Natural killer cell treated with Interleukin-12 subunit alpha and Interleukin-12 subunit beta and Interleukin-15 and Interleukin-18, amount 100 ng/mL, for 72 hours (primary cell): Measurements from ENCODE around the gene L1CAM. TPM values are rescaled to one million over a fixed set of nuclear protein-coding genes. Genes with fewer than 3 reads are reported as not detected.
A peak's percentile ranks its signal among the peaks of the same experiment; 100 is the strongest.

Source experiments
- ATAC-seq, 2 donors: fragments of 150-1000 bp; cut with Tn5 transposase in 1 of 2; sonication (Bioruptor Pico), chemical (Tn5 transposase) in 1 of 2; 2 replicates each; pipeline ENCODE4 v1.10.0; 2021
- DNase-seq: peaks from one replicate; pipeline ENCODE4 v3.0.0; 2022; ENCODE audit warnings: low spot score
- H3K27ac Mint-ChIP-seq, 2 donors: 1 replicate in 1 of 2; 2 replicates in 1 of 2; pipeline ENCODE4 v1.8.0; 2022; ENCODE audit warnings: mixed read lengths in 2 of 2, mild to moderate bottlenecking in 1 of 2, moderate library complexity in 1 of 2
- H3K27me3 Mint-ChIP-seq, 2 donors: 1 replicate in 1 of 2; 2 replicates in 1 of 2; pipeline ENCODE4 v1.8.0; 2022; ENCODE audit warnings: mixed read lengths in 2 of 2
- H3K36me3 Mint-ChIP-seq: one replicate; pipeline ENCODE4 v1.8.0; 2022; ENCODE audit warnings: mixed read lengths
- H3K4me1 Mint-ChIP-seq, 2 donors: 1 replicate in 1 of 2; 2 replicates in 1 of 2; pipeline ENCODE4 v1.8.0; 2022; ENCODE audit warnings: low read depth in 2 of 2, mixed read lengths in 2 of 2, mild to moderate bottlenecking in 1 of 2
- H3K4me3 Mint-ChIP-seq: one replicate; pipeline ENCODE4 v1.8.0; 2022; ENCODE audit warnings: mixed read lengths
- H3K9me3 Mint-ChIP-seq: 2 replicates; pipeline ENCODE4 v1.8.0; 2022; ENCODE audit warnings: mixed read lengths
- total RNA-seq, 2 donors: library from RNA; stranded (reverse); gene quantifications; one replicate each; pipeline ENCODE4 v1.2.3, GENCODE V29; 2022

Gene L1CAM, protein sequence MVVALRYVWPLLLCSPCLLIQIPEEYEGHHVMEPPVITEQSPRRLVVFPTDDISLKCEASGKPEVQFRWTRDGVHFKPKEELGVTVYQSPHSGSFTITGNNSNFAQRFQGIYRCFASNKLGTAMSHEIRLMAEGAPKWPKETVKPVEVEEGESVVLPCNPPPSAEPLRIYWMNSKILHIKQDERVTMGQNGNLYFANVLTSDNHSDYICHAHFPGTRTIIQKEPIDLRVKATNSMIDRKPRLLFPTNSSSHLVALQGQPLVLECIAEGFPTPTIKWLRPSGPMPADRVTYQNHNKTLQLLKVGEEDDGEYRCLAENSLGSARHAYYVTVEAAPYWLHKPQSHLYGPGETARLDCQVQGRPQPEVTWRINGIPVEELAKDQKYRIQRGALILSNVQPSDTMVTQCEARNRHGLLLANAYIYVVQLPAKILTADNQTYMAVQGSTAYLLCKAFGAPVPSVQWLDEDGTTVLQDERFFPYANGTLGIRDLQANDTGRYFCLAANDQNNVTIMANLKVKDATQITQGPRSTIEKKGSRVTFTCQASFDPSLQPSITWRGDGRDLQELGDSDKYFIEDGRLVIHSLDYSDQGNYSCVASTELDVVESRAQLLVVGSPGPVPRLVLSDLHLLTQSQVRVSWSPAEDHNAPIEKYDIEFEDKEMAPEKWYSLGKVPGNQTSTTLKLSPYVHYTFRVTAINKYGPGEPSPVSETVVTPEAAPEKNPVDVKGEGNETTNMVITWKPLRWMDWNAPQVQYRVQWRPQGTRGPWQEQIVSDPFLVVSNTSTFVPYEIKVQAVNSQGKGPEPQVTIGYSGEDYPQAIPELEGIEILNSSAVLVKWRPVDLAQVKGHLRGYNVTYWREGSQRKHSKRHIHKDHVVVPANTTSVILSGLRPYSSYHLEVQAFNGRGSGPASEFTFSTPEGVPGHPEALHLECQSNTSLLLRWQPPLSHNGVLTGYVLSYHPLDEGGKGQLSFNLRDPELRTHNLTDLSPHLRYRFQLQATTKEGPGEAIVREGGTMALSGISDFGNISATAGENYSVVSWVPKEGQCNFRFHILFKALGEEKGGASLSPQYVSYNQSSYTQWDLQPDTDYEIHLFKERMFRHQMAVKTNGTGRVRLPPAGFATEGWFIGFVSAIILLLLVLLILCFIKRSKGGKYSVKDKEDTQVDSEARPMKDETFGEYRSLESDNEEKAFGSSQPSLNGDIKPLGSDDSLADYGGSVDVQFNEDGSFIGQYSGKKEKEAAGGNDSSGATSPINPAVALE
- 1 to 10 TPM in 1 of 2 donors, under 1 TPM in 1; 0.74 to 1.2 TPM for total RNA-seq

DNA sequence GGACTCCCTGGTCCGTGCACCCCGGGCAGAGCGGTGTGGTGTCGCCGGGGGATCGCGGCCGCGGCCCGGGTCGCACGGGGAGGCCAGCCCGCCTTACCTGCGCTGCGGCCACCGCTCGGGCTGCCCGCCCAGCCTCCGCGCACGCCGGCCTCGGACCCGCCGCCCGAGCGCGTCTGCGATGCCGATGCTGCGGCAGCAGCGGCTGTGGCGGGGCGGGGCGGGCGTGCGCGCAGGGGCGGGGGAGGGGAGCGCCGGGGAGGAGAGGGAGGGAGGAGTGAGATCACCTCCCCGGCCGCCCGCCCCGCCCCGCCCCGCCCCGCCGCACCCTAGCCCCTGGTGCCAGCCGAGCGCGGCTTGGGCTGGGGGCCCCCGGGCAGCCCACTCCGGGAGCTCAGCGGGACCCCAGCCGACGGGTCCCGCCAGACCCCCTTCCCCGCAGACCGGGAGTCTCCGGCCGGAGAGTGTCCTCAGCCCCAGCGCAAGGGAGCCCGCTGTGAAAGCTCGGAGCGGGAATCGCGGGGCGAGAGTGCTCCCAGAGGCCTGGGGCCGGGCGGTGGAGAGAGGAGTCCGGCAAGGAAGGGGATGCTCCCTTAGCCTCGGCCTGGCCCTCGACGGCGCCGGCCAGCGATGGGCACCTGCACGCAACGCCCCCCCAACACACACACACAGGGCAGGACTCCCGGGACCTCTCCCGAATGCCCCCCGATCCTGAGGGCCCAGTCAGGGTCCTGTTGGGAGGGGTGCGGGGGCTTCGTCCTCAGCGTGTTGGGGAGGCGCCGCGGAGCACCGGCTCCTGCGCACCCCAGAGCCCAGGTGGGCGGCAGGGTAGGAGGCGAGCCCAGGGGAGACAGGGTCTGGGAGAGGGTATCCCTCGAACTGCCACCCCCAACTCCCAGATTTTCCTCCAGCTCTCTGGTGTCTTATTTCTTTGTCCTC lies at the start of gene L1CAM:
L1CAM (minus strand) TSS at position 206 of the 936 bp plus-strand sequence. CDS start 10,337 bp downstream, outside the sequence.
- DNase-seq: no peak
- Mint-ChIP-seq H3K27ac (no peak within 1 kb of the TSS), H3K9me3 (no peaks in the 10 kb centered on the region), H3K27me3 (peaks cover 15 to 17% of the 10 kb centered on the region in 2 donors), H3K4me3 (peak within 1 kb of the TSS; percentile 22), H3K36me3 (no peaks in the 10 kb centered on the region), H3K4me1 (peaks cover 0 to 6% of the 10 kb centered on the region in 2 donors)
- ATAC-seq: peak; percentile 27 to 33

DNA sequence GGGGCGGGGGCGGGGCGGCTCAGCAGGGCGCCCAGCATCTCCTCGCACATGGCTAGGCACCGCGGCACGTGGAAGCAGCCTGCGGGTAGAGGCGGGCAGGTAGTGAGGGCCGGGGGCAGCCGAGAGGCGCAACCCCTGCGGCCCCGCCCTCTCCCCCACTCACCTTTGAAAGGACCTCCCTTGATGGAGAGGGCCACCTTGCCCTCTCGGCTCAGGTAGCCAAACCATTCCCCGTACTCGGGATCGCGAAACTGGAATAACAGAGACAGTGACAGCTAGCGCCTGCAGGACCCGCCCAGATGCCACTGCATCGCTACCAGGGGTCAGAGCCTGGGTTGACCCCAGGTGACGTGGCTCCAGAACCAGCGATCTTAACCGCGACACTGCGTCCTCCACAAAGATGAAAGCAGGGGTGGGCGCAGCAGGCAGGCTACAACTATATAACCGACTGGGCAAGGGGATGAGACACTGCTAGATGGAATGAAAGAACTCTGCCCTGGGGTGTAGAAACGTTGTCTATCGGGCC lies 49.4 kb upstream of the L1CAM start:
- Mint-ChIP-seq H3K27me3 (peaks cover 0 to 2% of the 10 kb centered on the region in 2 donors), H3K36me3 (no peaks in the 10 kb centered on the region), H3K4me3 (peak overlapping the region; percentile 56), H3K4me1 (peaks cover 4 to 18% of the 10 kb centered on the region in 2 donors), H3K27ac (no peak overlapping the region), H3K9me3 (no peaks in the 10 kb centered on the region)
- ATAC-seq (no peak), DNase-seq (no peak)

DNA sequence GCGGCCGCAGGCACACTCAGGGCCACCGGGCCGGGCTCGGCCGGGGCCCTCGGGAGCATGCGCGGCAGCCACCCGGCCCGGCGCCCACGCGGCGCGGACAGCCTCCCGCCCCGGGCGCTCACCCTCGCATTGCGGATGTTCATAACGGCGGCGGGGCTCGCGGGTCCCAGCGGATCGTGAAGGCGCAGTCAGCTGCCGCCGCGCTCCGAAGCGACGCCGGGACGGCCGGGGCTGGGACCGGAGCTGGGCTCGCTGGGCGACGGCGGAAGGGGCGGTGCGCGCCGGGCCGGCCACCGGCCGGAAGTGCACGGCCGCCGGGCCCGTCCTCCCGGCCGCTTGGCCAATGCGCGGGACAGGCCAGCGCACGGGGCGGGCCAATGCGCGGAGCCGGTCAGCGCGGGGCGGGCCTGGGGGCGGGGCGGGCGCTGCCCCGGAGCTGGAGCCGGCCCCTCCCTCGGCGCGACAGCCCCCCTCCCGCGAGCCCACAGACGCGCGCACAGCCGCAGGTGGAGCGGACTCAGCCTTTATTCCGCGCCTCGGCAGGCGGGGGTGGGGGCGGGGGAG lies 48.9 kb upstream of the L1CAM start, which contains the start of gene NAA10:
NAA10 (minus strand) TSS at position 276 of the 564 bp plus-strand sequence; CDS start at position 143, 133 bp downstream.
- H3K27me3 Mint-ChIP-seq: peaks cover 0 to 2% of the 10 kb centered on the region in 2 donors
- H3K4me1 Mint-ChIP-seq: peaks cover 4 to 18% of the 10 kb centered on the region in 2 donors
- peak; percentile 85 for DNase-seq
- H3K4me3 Mint-ChIP-seq: peak within 1 kb of the TSS; percentile 82
- peak; percentile 97 to 98 for ATAC-seq
- peak within 1 kb of the TSS; percentile 27 to 47 for H3K27ac Mint-ChIP-seq
- H3K36me3 Mint-ChIP-seq: no peaks in the 10 kb centered on the region
- no peaks in the 10 kb centered on the region for H3K9me3 Mint-ChIP-seq

DNA sequence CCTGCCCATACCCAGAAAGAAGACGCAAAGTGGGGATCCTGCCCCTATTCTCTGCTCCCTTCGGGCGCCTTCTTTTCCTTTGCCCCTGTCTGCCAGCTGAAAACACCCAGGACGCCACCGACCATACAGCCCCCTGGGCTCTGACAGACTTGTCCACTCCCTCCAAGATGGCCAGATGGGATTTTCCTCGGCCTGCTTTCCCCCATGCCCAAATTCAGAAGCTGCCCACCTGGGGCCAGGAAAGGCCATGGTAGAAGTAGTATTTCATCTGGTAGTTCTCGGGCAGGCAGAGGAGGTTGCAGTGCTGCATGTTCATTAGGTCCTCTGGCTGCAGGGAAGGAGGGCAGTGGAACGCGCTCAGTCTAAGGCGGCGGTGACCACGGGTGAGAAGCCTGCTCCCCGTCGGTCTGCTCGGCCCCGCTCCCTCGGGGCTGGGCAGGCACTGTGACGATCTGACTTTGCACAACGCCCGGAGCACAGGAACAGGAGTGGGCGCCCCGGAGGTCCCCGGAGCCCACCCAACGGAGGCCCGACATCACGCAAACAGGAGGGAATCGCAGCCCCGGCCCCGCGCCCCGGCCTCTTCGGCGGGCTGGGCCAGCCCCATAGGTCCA lies 48.3 kb upstream of the L1CAM start:
- H3K4me3 Mint-ChIP-seq: peak overlapping the region; percentile 82
- H3K36me3 Mint-ChIP-seq: no peaks in the 10 kb centered on the region
- ATAC-seq (peak; percentile 21 to 55), DNase-seq (no peak)
- H3K4me1 Mint-ChIP-seq: peaks cover 4 to 20% of the 10 kb centered on the region in 2 donors
- peaks cover 0 to 2% of the 10 kb centered on the region in 2 donors for H3K27me3 Mint-ChIP-seq
- no peaks in the 10 kb centered on the region for H3K9me3 Mint-ChIP-seq
- H3K27ac Mint-ChIP-seq: peak overlapping the region; percentile 27 to 47

DNA sequence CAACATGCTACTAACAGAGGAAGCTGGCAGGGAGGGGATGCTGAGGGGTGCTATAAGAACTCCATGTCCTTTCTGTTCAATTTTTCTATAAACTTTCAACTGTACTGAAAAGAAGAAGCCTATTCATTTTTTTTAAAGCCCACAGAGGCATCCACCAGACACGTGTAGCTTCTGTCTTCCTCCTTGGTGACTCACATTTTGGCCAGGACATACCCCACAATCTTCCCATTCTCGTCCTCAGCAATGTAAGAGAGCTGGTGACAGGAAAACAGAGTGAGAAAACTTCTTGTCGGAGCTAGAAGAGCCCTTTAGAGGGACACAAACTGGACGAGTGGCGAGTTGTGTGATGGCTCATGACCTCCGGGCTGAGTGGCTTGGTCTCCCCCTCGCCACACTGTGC lies 47.8 kb upstream of the L1CAM start:
- Mint-ChIP-seq H3K27me3 (peaks cover 0 to 2% of the 10 kb centered on the region in 2 donors), H3K4me3 (peak overlapping the region; percentile 82), H3K27ac (peak overlapping the region; percentile 27 to 47), H3K9me3 (no peaks in the 10 kb centered on the region), H3K36me3 (no peaks in the 10 kb centered on the region), H3K4me1 (peaks cover 8 to 20% of the 10 kb centered on the region in 2 donors)
- no peak for DNase-seq
- no peak for ATAC-seq

DNA sequence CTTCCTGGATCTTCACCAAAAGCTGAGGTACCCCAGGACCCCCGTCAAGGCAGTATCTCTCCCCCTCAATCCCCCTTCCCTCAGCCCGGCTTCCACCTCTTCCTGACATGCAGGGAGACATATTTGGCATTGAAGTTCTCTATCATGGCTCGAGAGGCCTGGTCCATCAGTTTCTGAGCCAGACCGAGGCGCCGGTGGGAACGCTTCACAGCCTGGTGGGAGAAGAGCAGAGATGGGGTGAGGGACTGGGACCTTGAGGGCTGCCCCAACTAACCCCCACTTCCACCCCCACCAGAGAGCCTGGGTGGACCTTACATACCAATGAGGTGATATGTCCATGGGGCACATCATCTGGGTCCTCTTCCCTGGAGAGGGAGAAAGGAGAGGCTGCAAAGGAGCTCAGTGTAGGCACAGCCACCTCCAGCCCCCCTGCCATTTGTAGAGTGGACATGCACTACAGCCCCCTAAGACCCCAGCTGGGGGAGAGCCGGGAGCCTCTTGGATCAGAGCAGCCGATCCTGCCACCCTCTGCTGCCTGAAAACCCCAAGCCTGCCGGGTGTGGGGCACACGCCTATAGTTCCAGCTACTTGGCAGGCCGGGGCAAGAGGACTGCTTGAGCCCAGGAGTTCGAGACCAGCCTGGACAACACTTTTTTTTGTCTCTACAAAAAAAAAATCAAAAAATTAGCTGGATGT lies 46.4 kb upstream of the L1CAM start:
- Mint-ChIP-seq H3K9me3 (no peaks in the 10 kb centered on the region), H3K27me3 (peaks cover 0 to 2% of the 10 kb centered on the region in 2 donors), H3K4me1 (peaks cover 8 to 22% of the 10 kb centered on the region in 2 donors), H3K27ac (no peak overlapping the region), H3K36me3 (no peaks in the 10 kb centered on the region), H3K4me3 (no peak overlapping the region)
- DNase-seq (no peak), ATAC-seq (no peak)

DNA sequence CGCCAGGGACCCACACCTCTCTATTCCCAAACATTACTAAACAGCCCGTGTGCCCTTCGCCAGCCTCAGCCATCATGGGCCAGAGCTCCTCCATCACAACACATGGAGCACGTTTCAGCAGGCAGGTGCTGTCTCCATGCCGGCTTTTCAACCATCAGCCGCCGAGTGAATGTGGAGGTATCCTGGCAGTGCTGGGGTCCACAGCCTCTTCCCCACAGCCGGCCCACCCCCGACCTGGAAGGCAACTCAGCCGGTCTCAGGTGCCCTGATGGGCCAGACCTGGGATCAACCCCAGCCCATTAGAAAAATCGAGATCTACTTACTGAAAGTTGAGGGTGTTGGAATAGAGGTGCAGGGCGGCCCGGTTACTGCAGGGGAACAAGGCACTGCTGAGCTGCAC lies 45.8 kb upstream of the L1CAM start:
- ATAC-seq (no peak), DNase-seq (no peak)
- Mint-ChIP-seq H3K27ac (peak overlapping the region in 1 of 2 donors; percentile 62), H3K27me3 (peaks cover 0 to 2% of the 10 kb centered on the region in 2 donors), H3K4me1 (peaks cover 8 to 28% of the 10 kb centered on the region in 2 donors), H3K4me3 (no peak overlapping the region), H3K36me3 (no peaks in the 10 kb centered on the region), H3K9me3 (no peaks in the 10 kb centered on the region)

DNA sequence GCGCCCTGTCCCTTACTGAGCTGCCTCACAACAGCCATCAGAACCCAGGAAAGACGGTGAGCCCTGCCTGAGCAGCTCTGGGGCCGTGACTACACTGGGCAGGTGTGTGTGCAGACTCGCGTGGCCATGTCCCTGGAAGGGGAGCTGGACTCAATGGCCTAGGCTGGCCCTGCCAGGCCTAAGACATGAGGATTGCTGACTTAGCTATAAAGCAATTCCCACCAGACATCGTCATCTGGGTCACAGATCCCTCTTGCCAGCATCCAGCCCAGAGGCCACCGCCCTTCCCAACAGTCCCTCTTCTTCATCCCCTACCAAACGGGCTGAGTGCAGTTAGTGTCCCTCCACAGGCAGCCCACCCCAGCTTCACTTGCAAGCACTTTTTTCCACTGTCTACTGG lies 45.2 kb upstream of the L1CAM start:
- H3K36me3 Mint-ChIP-seq: no peaks in the 10 kb centered on the region
- no peaks in the 10 kb centered on the region for H3K9me3 Mint-ChIP-seq
- peaks cover 8 to 28% of the 10 kb centered on the region in 2 donors for H3K4me1 Mint-ChIP-seq
- ATAC-seq (no peak), DNase-seq (no peak)
- no peaks in the 10 kb centered on the region for H3K27me3 Mint-ChIP-seq
- H3K4me3 Mint-ChIP-seq: no peak overlapping the region
- peak overlapping the region in 1 of 2 donors; percentile 62 for H3K27ac Mint-ChIP-seq

DNA sequence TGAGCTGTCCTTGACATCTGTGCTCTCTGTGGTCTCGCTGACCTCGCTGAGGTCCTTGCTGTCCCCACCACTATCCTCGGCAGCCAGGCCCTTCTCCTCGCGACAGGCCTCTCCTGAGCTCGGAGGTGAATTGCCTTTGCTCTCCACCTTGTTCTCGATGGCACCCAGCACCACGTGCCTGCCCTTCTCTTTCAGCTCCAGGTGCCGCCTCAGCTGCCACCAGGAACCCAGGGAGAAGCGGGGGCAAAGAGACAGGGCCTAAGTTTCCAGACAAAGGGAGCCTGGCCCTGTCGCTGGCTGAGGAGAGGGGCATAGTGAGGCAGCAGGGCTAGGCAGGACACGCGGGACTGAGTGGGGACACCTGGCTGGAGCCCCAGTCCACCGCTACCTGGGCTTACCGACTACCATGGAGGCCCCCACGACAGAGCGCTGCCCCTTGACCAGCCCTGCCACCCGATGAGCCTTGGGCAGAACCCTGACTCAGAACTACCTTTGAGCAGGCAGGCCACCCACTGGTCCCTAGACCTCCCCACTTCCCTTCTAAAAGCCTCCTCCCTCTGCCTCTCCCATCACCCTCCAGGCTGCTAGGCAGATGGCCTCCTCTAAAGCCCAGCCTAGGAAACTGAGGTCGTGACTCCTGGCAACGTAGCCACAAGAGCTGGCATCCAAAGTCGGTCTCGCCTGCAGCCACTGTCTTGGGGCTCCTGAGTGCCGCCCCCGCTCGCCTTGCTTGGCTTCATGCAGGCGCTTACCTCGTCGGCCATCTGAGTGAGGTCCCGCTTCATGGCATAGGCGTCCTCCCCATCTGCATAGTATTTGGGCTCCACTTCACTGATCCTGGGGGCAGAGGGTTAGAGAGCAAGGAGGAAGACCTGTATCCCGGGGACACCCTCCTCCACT lies 44.3 kb upstream of the L1CAM start:
- no peaks in the 10 kb centered on the region for H3K36me3 Mint-ChIP-seq
- no peak overlapping the region for H3K4me3 Mint-ChIP-seq
- ATAC-seq (no peak), DNase-seq (no peak)
- H3K27ac Mint-ChIP-seq: no peak overlapping the region
- H3K4me1 Mint-ChIP-seq: peaks cover 10 to 28% of the 10 kb centered on the region in 2 donors
- no peaks in the 10 kb centered on the region for H3K27me3 Mint-ChIP-seq
- no peaks in the 10 kb centered on the region for H3K9me3 Mint-ChIP-seq

DNA sequence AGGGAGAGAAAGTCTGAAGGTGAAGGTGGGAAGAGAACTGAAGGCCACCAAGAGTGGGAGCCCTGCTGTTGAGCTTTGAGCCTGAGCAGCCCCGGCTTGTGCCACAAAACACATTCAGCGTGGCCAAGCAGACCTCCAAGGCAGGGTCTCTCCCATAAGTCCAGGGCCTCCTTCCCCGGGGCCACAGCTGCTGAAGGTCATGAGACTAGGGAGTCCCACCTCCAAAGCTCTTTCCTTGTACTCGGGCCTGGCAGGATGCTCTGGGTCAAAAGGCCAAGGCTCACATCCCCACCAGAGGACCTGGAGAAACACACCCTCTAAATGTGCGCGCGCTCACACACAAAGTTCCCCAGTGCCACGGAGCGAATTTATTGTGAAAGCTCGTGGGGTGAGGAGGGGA lies 43.6 kb upstream of the L1CAM start:
- H3K4me1 Mint-ChIP-seq: peaks cover 17 to 35% of the 10 kb centered on the region in 2 donors
- no peaks in the 10 kb centered on the region for H3K27me3 Mint-ChIP-seq
- H3K27ac Mint-ChIP-seq: no peak overlapping the region
- no peaks in the 10 kb centered on the region for H3K36me3 Mint-ChIP-seq
- DNase-seq: no peak
- no peaks in the 10 kb centered on the region for H3K9me3 Mint-ChIP-seq
- peak overlapping the region; percentile 84 for H3K4me3 Mint-ChIP-seq
- ATAC-seq: no peak
